ENCODE results near the gene SAMD5.

DNA sequence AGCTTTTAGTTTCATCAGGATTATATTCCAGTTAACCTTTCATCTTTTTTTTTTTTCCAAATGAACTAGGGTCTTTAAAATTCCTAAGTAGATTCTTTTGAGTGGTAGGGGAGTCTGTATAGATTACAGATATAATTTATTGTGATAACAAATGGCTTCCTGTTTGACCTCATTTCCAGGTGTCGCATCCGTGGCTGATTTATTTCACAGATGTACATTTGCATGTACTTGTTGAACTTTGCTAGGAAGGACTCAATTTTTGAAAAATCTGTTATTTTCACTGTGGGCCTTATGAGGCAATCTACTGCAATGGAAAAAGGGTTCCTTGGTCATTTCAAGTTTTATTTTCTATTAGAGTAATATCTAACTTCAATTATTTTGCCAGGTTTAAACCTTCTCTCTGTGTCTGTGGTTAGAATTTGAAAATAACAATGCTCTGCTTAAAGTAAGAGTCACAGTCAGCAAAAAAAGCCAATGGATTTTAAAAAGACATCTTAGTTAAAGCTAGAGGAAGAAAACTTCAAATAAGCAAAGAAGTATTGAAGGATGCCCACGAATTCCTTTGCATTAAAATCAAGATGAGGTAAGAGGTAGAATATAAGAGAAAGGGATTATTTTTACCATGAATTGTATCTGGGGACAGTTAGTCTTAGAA, 57.9 kb downstream of the SAMD5 start:
- TF ChIP-seq, protein P1, sequence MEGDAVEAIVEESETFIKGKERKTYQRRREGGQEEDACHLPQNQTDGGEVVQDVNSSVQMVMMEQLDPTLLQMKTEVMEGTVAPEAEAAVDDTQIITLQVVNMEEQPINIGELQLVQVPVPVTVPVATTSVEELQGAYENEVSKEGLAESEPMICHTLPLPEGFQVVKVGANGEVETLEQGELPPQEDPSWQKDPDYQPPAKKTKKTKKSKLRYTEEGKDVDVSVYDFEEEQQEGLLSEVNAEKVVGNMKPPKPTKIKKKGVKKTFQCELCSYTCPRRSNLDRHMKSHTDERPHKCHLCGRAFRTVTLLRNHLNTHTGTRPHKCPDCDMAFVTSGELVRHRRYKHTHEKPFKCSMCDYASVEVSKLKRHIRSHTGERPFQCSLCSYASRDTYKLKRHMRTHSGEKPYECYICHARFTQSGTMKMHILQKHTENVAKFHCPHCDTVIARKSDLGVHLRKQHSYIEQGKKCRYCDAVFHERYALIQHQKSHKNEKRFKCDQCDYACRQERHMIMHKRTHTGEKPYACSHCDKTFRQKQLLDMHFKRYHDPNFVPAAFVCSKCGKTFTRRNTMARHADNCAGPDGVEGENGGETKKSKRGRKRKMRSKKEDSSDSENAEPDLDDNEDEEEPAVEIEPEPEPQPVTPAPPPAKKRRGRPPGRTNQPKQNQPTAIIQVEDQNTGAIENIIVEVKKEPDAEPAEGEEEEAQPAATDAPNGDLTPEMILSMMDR (conservative IDR thresholded peaks at IDR 0.05 in 1 of 2, IDR thresholded peaks at IDR 0.05 in 1 of 2; ENCODE audit: low read depth in 1 of 2, low read length in 2 of 2): no peak
- TF ChIP-seq EZH2 (IDR thresholded peaks at IDR 0.05; ENCODE audit: low read length, missing control alignments): no peak
